Activated T-helper 17 cell treated with anti-CD3 and anti-CD28 coated beads, Interleukin-2, amount 50 U/mL, for 72 hours (primary cell): Measurements from ENCODE around the gene SPATS2. TPM values are rescaled to one million over a fixed set of nuclear protein-coding genes. Genes with fewer than 3 reads are reported as not detected.
"Not testable (repeated sequence)": the region's sequence is repeated elsewhere in the genome, so short reads cannot be mapped to it uniquely, and the experiment has no call there.

Experiments used
- ATAC-seq: fragments of 150-1000 bp; cut with Tn5 transposase; replicated peaks from 2 replicates; pipeline ENCODE4 v1.10.0; 2021; ENCODE audit warnings: mild to moderate bottlenecking, moderate library complexity
- H3K27ac Mint-ChIP-seq: one replicate; pipeline ENCODE4 v1.8.0; 2022; ENCODE audit warnings: mixed read lengths
- H3K27me3 Mint-ChIP-seq: one replicate; pipeline ENCODE4 v1.8.0; 2022; ENCODE audit warnings: mixed read lengths
- H3K36me3 Mint-ChIP-seq: one replicate; pipeline ENCODE4 v1.8.0; 2022; ENCODE audit warnings: low read depth, mild to moderate bottlenecking, mixed read lengths
- H3K4me1 Mint-ChIP-seq: one replicate; pipeline ENCODE4 v1.8.0; 2022; ENCODE audit warnings: mixed read lengths
- H3K4me3 Mint-ChIP-seq: one replicate; pipeline ENCODE4 v1.8.0; 2022; ENCODE audit warnings: mild to moderate bottlenecking, mixed read lengths
- H3K9me3 Mint-ChIP-seq: one replicate; pipeline ENCODE4 v1.8.0; 2022; ENCODE audit warnings: mixed read lengths
- total RNA-seq, 2 donors: library from RNA; stranded (reverse); gene quantifications; one replicate each; pipeline ENCODE4 v1.2.3, GENCODE V29; 2022

SPATS2 gene
- total RNA-seq, 2 donors from 2014 or later: 15.3 to 16.9 TPM

GRCh38 chr12:49436799-49437198 is 69.5 kb downstream of the SPATS2 start:
- not testable (repeated sequence) for ATAC-seq, H3K36me3 Mint-ChIP-seq, H3K4me3 Mint-ChIP-seq, H3K4me1 Mint-ChIP-seq, H3K27me3 Mint-ChIP-seq, H3K9me3 Mint-ChIP-seq, H3K27ac Mint-ChIP-seq

- no peak overlapping the region for H3K27ac Mint-ChIP-seq
- ATAC-seq: no peak
- no peaks in the 10 kb centered on the region for H3K27me3 Mint-ChIP-seq
- no peaks in the 10 kb centered on the region for H3K36me3 Mint-ChIP-seq
- H3K4me3 Mint-ChIP-seq: no peak overlapping the region
- no peaks in the 10 kb centered on the region for H3K9me3 Mint-ChIP-seq
- no peaks in the 10 kb centered on the region for H3K4me1 Mint-ChIP-seq
Measured at GRCh38 chr12:49439042-49439441, 71.8 kb downstream of the SPATS2 start.

GRCh38 chr12:49440035-49440434 is 72.8 kb downstream of the SPATS2 start:
- Mint-ChIP-seq H3K27me3 (no peaks in the 10 kb centered on the region), H3K27ac (no peak overlapping the region), H3K4me3 (no peak overlapping the region), H3K4me1 (no peaks in the 10 kb centered on the region), H3K36me3 (no peaks in the 10 kb centered on the region), H3K9me3 (no peaks in the 10 kb centered on the region)
- no peak for ATAC-seq

GRCh38 chr12:49442915-49443314 is 75.7 kb downstream of the SPATS2 start:
- Mint-ChIP-seq H3K27ac (no peak overlapping the region), H3K27me3 (no peaks in the 10 kb centered on the region), H3K4me1 (no peaks in the 10 kb centered on the region), H3K36me3 (no peaks in the 10 kb centered on the region), H3K4me3 (no peak overlapping the region), H3K9me3 (no peaks in the 10 kb centered on the region)
- ATAC-seq: no peak

GRCh38 chr12:49446571-49446970 is 79.3 kb downstream of the SPATS2 start:
- no peaks in the 10 kb centered on the region for H3K27me3 Mint-ChIP-seq
- H3K27ac Mint-ChIP-seq: no peak overlapping the region
- H3K36me3 Mint-ChIP-seq: no peaks in the 10 kb centered on the region
- peaks cover under 1% of the 10 kb centered on the region for H3K4me1 Mint-ChIP-seq
- no peaks in the 10 kb centered on the region for H3K9me3 Mint-ChIP-seq
- ATAC-seq: no peak
- H3K4me3 Mint-ChIP-seq: no peak overlapping the region

GRCh38 chr12:49448858-49449257 is 81.6 kb downstream of the SPATS2 start:
- H3K27me3 Mint-ChIP-seq: no peaks in the 10 kb centered on the region
- no peaks in the 10 kb centered on the region for H3K36me3 Mint-ChIP-seq
- H3K9me3 Mint-ChIP-seq: no peaks in the 10 kb centered on the region
- H3K4me3 Mint-ChIP-seq: no peak overlapping the region
- H3K4me1 Mint-ChIP-seq: peaks cover 6% of the 10 kb centered on the region
- ATAC-seq: no peak
- no peak overlapping the region for H3K27ac Mint-ChIP-seq

GRCh38 chr12:49451468-49452259 is 84.4 kb downstream of the SPATS2 start:
- H3K4me1 Mint-ChIP-seq: peaks cover 6% of the 10 kb centered on the region
- H3K27ac Mint-ChIP-seq: peak overlapping the region; percentile 16
- peak; percentile 92 for ATAC-seq
- no peaks in the 10 kb centered on the region for H3K9me3 Mint-ChIP-seq
- no peaks in the 10 kb centered on the region for H3K27me3 Mint-ChIP-seq
- no peaks in the 10 kb centered on the region for H3K36me3 Mint-ChIP-seq
- H3K4me3 Mint-ChIP-seq: peak overlapping the region; percentile 29

- Mint-ChIP-seq H3K36me3 (peaks cover 5% of the 10 kb centered on the region), H3K4me3 (no peak overlapping the region), H3K4me1 (peaks cover 6% of the 10 kb centered on the region), H3K9me3 (no peaks in the 10 kb centered on the region), H3K27ac (no peak overlapping the region), H3K27me3 (no peaks in the 10 kb centered on the region)
- ATAC-seq: no peak
Measured at GRCh38 chr12:49455501-49455900, 88.2 kb downstream of the SPATS2 start.

GRCh38 chr12:49456131-49456679 is 88.9 kb downstream of the SPATS2 start:
- no peak overlapping the region for H3K27ac Mint-ChIP-seq
- peaks cover 11% of the 10 kb centered on the region for H3K36me3 Mint-ChIP-seq
- H3K27me3 Mint-ChIP-seq: no peaks in the 10 kb centered on the region
- H3K9me3 Mint-ChIP-seq: no peaks in the 10 kb centered on the region
- H3K4me1 Mint-ChIP-seq: peaks cover 6% of the 10 kb centered on the region
- no peak overlapping the region for H3K4me3 Mint-ChIP-seq
- ATAC-seq: no peak

GRCh38 chr12:49458816-49459215 is 91.6 kb downstream of the SPATS2 start:
- Mint-ChIP-seq H3K4me3 (no peak overlapping the region), H3K27me3 (no peaks in the 10 kb centered on the region), H3K9me3 (no peaks in the 10 kb centered on the region), H3K27ac (no peak overlapping the region), H3K36me3 (peaks cover 22% of the 10 kb centered on the region), H3K4me1 (no peaks in the 10 kb centered on the region)
- no peak for ATAC-seq

- H3K27me3 Mint-ChIP-seq: no peaks in the 10 kb centered on the region
- H3K4me3 Mint-ChIP-seq: no peak overlapping the region
- H3K36me3 Mint-ChIP-seq: peaks cover 22% of the 10 kb centered on the region
- H3K9me3 Mint-ChIP-seq: no peaks in the 10 kb centered on the region
- H3K27ac Mint-ChIP-seq: no peak overlapping the region
- ATAC-seq: no peak
- H3K4me1 Mint-ChIP-seq: no peaks in the 10 kb centered on the region
Measured at GRCh38 chr12:49461221-49461620, 94.0 kb downstream of the SPATS2 start.

GRCh38 chr12:49462083-49462744 is 95.0 kb downstream of the SPATS2 start:
- no peaks in the 10 kb centered on the region for H3K9me3 Mint-ChIP-seq
- H3K27ac Mint-ChIP-seq: no peak overlapping the region
- H3K36me3 Mint-ChIP-seq: peaks cover 22% of the 10 kb centered on the region
- ATAC-seq: no peak
- no peaks in the 10 kb centered on the region for H3K4me1 Mint-ChIP-seq
- H3K27me3 Mint-ChIP-seq: no peaks in the 10 kb centered on the region
- H3K4me3 Mint-ChIP-seq: no peak overlapping the region

GRCh38 chr12:49465132-49465531 is 97.9 kb downstream of the SPATS2 start:
- Mint-ChIP-seq H3K36me3 (peaks cover 18% of the 10 kb centered on the region), H3K27me3 (no peaks in the 10 kb centered on the region)

GRCh38 chr12:49470986-49471385 is 103.7 kb downstream of the SPATS2 start:
- Mint-ChIP-seq H3K4me3 (no peak overlapping the region), H3K4me1 (no peaks in the 10 kb centered on the region), H3K36me3 (no peaks in the 10 kb centered on the region), H3K27ac (no peak overlapping the region), H3K27me3 (no peaks in the 10 kb centered on the region), H3K9me3 (no peaks in the 10 kb centered on the region)
- ATAC-seq: no peak

More at GRCh38 chr12:49465132-49465531, 97.9 kb downstream of the SPATS2 start:
- no peak overlapping the region for H3K4me3 Mint-ChIP-seq
- ATAC-seq: no peak
- no peaks in the 10 kb centered on the region for H3K9me3 Mint-ChIP-seq
- H3K4me1 Mint-ChIP-seq: no peaks in the 10 kb centered on the region
- no peak overlapping the region for H3K27ac Mint-ChIP-seq

- no peak for ATAC-seq
- Mint-ChIP-seq H3K36me3 (no peaks in the 10 kb centered on the region), H3K27me3 (no peaks in the 10 kb centered on the region), H3K9me3 (no peaks in the 10 kb centered on the region), H3K4me1 (no peaks in the 10 kb centered on the region), H3K4me3 (no peak overlapping the region), H3K27ac (no peak overlapping the region)
Measured at GRCh38 chr12:49471557-49471956, 104.3 kb downstream of the SPATS2 start.
